ENCODE results near the gene GLIS1. TPM values are rescaled to one million over a fixed set of nuclear protein-coding genes. Genes with fewer than 3 reads are reported as not detected.
A peak's percentile ranks its signal among the peaks of the same experiment; 100 is the strongest.

Gene GLIS1
- total RNA-seq, 1 experiment from 2014 or later, result 0.28 TPM

GRCh38 chr1:53660666-53661065 lies 78.3 kb downstream of the GLIS1 start:
- no peak overlapping the region for H3K18ac ChIP-seq (ENCODE audit: insufficient read length, low read depth, low read length)
- H2AFZ ChIP-seq (ENCODE audit: low read length), result no peak overlapping the region
- no peak overlapping the region for H3K27ac ChIP-seq (ENCODE audit: insufficient read length, low read depth, low read length)
- H2AK5ac ChIP-seq (ENCODE audit: insufficient read length, low read length), result no peak overlapping the region
- Mint-ChIP-seq H3K36me3 (ENCODE audit: insufficient read depth in 1 of 3, low read depth in 3 of 3) (no peaks in the 10 kb centered on the region; a peak in 1 of 7 replicates), H3K9me3 (no peaks in the 10 kb centered on the region), H3K4me1 (peaks cover 7 to 13% of the 10 kb centered on the region in 2 experiments), H3K4me3 (no peak overlapping the region), H3K27me3 (ENCODE audit: low read depth) (peaks cover 17% of the 10 kb centered on the region), H3K27ac (peak overlapping the region in 1 of 3 experiments; percentile 45; a peak in 1 of 7 replicates)
- no peaks in the 10 kb centered on the region for H3K9me3 ChIP-seq (ENCODE audit: control insufficient read depth, low read depth, low read length)
- H4K8ac ChIP-seq (replicated peaks; ENCODE audit: insufficient read length, low read depth, low read length), result no peak overlapping the region
- H3K9ac ChIP-seq (ENCODE audit: extremely low read depth, insufficient read length, low read length), result no peak overlapping the region
- no peak overlapping the region for H2BK120ac ChIP-seq (ENCODE audit: low read depth, low read length, poor library complexity, severe bottlenecking)
- H4K5ac ChIP-seq (ENCODE audit: insufficient read length, low read depth, low read length), result no peak overlapping the region
- no peak overlapping the region for H3T11ph ChIP-seq (ENCODE audit: low read length)
- no peak for TF ChIP-seq CTCF (conservative IDR thresholded peaks at IDR 0.05)
- no peaks in the 10 kb centered on the region for H4K20me1 ChIP-seq (ENCODE audit: control insufficient read depth, insufficient read depth, insufficient read length)
- no peak overlapping the region for H3K14ac ChIP-seq (ENCODE audit: insufficient read depth, low read length)
- no peak overlapping the region for H2BK15ac ChIP-seq (ENCODE audit: low read depth, low read length)
- H3K79me2 ChIP-seq (ENCODE audit: insufficient read depth, low read length), result no peaks in the 10 kb centered on the region
- no peak overlapping the region for H2BK5ac ChIP-seq (ENCODE audit: insufficient read length, low read length)
- no peak overlapping the region for H2BK20ac ChIP-seq (ENCODE audit: low read depth, low read length, poor library complexity, severe bottlenecking)
- H4K91ac ChIP-seq (ENCODE audit: insufficient read length, low read depth, low read length), result no peak overlapping the region
- no peaks in the 10 kb centered on the region for H3K27me3 ChIP-seq (ENCODE audit: insufficient read depth, low read length)
- no peak overlapping the region for H3K56ac ChIP-seq (ENCODE audit: insufficient read length, low read depth, low read length)
- H3K23me2 ChIP-seq (ENCODE audit: insufficient read length, low read depth, low read length, poor library complexity, severe bottlenecking), result no peaks in the 10 kb centered on the region
- H2BK12ac ChIP-seq (ENCODE audit: insufficient read length, low read depth, low read length), result no peak overlapping the region
- no peak overlapping the region for H3K23ac ChIP-seq (ENCODE audit: insufficient read length, low read depth, low read length)
- WGBS (ENCODE audit: extremely low coverage, insufficient read length, low lambda C conversion rate), result no CpG with 5 or more reads among the region's 3 CpGs
- DNase-seq, result no peak
- no peaks in the 10 kb centered on the region for H3K79me1 ChIP-seq (ENCODE audit: insufficient read depth, low read depth, low read length, poor library complexity, severe bottlenecking)
- H3K4me1 ChIP-seq (ENCODE audit: insufficient read depth, low read length), result no peaks in the 10 kb centered on the region
- no peak overlapping the region for H3K4me2 ChIP-seq (ENCODE audit: insufficient read depth, insufficient read length, low read length)
- no peak overlapping the region for H3K4ac ChIP-seq (ENCODE audit: low read depth, low read length)
